HG02981 (cell line): ENCODE measurements around the gene RRH.

ENCODE experiments used
- ATAC-seq: cut with Tn5 transposase; IDR thresholded peaks from one replicate; pipeline ENCODE4 v1.9.1; 2021; ENCODE audit warnings: mild to moderate bottlenecking, moderate library complexity; ENCODE audit not compliant: unreplicated experiment

RRH gene

GRCh38 chr4:109879636-109880314 is 52.0 kb downstream of the RRH start:
- ATAC-seq: no peak

GRCh38 chr4:109886303-109886702 is 58.5 kb downstream of the RRH start:
- no peak for ATAC-seq

- no peak for ATAC-seq
These were observed 59.3 kb downstream of the RRH start for GRCh38 chr4:109887071-109887470.

GRCh38 chr4:109890076-109890475 is 62.3 kb downstream of the RRH start:
- no peak for ATAC-seq
